ENCODE measurements around the gene GDF11.
A peak's percentile ranks its signal among the peaks of the same experiment; 100 is the strongest.

GDF11 gene

DNA sequence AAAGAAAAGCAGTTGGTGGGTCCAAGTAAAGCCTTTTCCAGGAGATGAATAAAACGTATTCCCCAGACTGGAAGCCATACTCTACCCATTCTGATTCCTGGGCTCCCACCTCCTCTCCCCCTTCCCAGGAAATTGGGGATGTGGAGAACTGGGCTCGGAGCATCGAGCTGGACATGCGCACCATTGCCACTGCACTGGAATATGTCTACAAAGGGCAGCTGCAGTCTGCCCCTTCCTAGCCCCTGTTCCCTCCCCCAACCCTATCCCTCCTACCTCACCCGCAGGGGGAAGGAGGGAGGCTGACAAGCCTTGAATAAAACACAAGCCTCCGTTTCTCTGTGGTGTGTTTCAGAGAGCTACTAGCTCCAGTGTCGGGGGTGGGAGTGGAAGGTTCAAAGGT is 23.6 kb upstream of the GDF11 start:
- no peak overlapping the region for H3K4me3 ChIP-seq (ENCODE audit: control insufficient read depth, low read depth, low read length)
- no peak for DNase-seq (ENCODE audit: low read depth)
- TF ChIP-seq, protein P1, sequence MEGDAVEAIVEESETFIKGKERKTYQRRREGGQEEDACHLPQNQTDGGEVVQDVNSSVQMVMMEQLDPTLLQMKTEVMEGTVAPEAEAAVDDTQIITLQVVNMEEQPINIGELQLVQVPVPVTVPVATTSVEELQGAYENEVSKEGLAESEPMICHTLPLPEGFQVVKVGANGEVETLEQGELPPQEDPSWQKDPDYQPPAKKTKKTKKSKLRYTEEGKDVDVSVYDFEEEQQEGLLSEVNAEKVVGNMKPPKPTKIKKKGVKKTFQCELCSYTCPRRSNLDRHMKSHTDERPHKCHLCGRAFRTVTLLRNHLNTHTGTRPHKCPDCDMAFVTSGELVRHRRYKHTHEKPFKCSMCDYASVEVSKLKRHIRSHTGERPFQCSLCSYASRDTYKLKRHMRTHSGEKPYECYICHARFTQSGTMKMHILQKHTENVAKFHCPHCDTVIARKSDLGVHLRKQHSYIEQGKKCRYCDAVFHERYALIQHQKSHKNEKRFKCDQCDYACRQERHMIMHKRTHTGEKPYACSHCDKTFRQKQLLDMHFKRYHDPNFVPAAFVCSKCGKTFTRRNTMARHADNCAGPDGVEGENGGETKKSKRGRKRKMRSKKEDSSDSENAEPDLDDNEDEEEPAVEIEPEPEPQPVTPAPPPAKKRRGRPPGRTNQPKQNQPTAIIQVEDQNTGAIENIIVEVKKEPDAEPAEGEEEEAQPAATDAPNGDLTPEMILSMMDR (IDR thresholded peaks at IDR 0.05; ENCODE audit: control insufficient read depth, insufficient read depth, low read depth, low read length, missing control alignments): no peak

DNA sequence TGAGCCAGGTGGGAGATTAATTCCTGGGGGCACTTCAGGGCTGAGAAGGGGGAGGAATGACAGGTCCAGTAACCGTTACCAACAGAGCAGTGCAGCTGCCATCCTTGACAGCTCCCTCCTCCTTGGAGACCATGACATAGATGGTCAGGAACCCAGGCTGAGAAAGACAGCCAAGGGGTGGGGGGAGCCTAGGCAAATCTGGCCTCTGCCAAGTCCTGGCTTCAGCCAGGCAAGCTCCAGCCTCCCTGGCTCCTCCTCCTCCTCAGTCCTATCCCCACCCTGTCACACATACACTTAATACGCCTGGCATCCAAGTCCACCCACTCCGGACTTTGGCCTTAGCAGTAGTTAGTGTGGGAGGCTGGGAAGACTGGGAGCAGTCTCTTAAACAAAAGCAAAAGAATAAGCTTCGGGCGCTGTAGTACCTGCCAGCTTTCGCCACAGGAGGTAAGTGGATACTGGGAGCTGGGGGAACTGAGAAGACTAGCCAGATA is 22.8 kb upstream of the GDF11 start, which contains the start of gene RDH5:
TSS of gene RDH5 (plus strand) at position 323 of the 494 bp plus-strand sequence. CDS start 792 bp downstream, outside the sequence.
- DNase-seq (ENCODE audit: low read depth): peak; percentile 70
- TF ChIP-seq, protein P1 (IDR thresholded peaks at IDR 0.05; ENCODE audit: control insufficient read depth, insufficient read depth, low read depth, low read length, missing control alignments): no peak
- peak within 1 kb of the TSS; percentile 5; the same call in 1 of the 2 replicates for H3K4me3 ChIP-seq (ENCODE audit: control insufficient read depth, low read depth, low read length)

DNA sequence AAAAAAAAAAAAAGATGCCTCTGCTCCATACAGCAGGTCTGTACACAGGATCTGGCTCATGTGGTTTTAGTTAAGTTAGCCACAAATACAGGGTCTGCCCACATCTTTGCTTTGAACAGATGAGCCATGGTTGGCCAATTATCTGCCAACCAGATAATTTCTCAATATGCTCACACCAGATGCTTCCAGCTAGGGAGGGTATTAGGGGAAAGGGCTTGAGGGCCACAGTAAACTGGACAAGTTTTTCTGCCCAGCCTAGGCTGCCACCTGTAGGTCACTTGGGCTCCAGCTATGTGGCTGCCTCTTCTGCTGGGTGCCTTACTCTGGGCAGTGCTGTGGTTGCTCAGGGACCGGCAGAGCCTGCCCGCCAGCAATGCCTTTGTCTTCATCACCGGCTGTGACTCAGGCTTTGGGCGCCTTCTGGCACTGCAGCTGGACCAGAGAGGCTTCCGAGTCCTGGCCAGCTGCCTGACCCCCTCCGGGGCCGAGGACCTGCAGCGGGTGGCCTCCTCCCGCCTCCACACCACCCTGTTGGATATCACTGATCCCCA is 22.0 kb upstream of the GDF11 start:
- peak; percentile 91 for DNase-seq (ENCODE audit: low read depth)
- TF ChIP-seq, protein P1 (IDR thresholded peaks at IDR 0.05; ENCODE audit: control insufficient read depth, insufficient read depth, low read depth, low read length, missing control alignments): peak; percentile 66
- no peak overlapping the region for H3K4me3 ChIP-seq (ENCODE audit: control insufficient read depth, low read depth, low read length)

DNA sequence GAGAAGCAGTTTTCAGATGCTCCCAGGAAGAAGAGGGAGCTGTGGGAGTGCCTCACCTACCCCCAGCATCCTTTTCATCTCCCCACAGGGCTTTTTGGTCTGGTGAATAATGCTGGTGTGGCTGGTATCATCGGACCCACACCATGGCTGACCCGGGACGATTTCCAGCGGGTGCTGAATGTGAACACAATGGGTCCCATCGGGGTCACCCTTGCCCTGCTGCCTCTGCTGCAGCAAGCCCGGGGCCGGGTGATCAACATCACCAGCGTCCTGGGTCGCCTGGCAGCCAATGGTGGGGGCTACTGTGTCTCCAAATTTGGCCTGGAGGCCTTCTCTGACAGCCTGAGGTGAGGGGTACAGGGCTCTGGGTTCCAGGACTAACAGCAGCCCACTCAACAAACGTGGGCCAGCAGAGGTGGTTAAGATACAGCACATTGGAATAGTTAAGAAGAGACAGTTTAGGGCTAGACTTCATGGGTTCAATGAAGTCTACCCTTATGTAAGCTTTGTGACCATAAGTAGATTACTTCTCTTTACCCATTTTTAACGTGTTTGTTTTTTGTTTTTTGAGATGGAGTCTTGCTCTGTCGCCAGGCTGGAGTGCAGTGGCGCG is 21.2 kb upstream of the GDF11 start:
- TF ChIP-seq, protein P1 (IDR thresholded peaks at IDR 0.05; ENCODE audit: control insufficient read depth, insufficient read depth, low read depth, low read length, missing control alignments): no peak
- no peak for DNase-seq (ENCODE audit: low read depth)
- H3K4me3 ChIP-seq (ENCODE audit: control insufficient read depth, low read depth, low read length): no peak overlapping the region; the same call in 1 of the 2 replicates

DNA sequence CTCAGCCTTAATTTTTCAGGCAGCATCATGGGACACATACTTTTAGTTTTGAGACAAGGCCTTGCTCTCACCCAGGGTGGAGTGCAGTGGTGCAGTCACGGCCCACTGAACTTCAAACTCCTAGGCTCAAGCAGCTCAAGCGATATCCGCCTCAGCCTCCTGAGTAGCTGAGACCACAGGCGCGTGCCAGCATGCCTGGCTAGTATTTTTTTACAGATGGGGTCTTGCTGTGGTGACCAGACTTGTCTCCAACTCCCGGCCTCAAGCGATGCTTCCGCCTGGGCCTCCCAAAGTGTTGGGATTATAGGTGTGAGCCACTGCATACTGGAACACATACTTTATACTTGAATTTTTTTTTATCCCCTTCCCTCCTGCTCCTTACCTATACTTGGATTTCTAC is 20.0 kb upstream of the GDF11 start:
- H3K4me3 ChIP-seq (ENCODE audit: control insufficient read depth, low read depth, low read length): no peak overlapping the region
- TF ChIP-seq, protein P1 (IDR thresholded peaks at IDR 0.05; ENCODE audit: control insufficient read depth, insufficient read depth, low read depth, low read length, missing control alignments): no peak
- no peak for DNase-seq (ENCODE audit: low read depth)

DNA sequence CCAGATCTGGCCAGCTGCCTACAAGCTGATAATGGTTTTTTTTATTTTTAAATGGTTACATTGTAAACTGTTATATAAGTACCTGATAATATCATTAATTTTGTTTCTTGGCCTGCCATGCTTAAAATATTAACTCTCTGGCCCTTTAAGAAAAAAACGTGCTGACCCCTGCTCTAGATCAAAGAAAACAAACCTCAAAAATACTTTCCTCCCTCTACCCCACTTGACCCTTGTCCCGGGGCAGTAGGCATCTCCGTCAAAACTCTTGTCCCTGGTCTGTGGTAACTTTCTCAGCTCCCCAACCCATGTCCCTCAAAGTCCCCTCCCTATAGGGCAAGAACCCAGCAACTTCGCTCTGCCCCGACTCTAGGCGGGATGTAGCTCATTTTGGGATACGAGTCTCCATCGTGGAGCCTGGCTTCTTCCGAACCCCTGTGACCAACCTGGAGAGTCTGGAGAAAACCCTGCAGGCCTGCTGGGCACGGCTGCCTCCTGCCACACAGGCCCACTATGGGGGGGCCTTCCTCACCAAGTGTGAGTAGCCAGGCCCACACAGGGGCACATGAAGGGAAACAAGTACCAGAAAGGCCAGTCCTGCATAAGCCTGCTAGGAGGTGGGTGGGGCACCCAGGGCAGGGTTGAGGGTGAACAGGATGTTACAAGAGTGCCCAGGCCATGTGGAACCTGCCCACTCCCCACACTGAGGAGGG is 19.3 kb upstream of the GDF11 start:
- TF ChIP-seq, protein P1 (IDR thresholded peaks at IDR 0.05; ENCODE audit: control insufficient read depth, insufficient read depth, low read depth, low read length, missing control alignments): no peak
- DNase-seq (ENCODE audit: low read depth): no peak
- H3K4me3 ChIP-seq (ENCODE audit: control insufficient read depth, low read depth, low read length): no peak overlapping the region
